ENCODE measurements around the gene LRMDA. TPM values are rescaled to one million over a fixed set of nuclear protein-coding genes. Genes with fewer than 3 reads are reported as not detected.

The LRMDA gene
- total RNA-seq, 4 donors from 2014 or later = 0.88 to 14.1 (median 5.1) TPM; not detected in 1

GRCh38 chr10:76017026-76017732 is 585.8 kb downstream of the LRMDA start:
- Histone ChIP-seq H3K27ac (no peak overlapping the region), H3K9me3 (no peaks in the 10 kb centered on the region), H3K27me3 (no peaks in the 10 kb centered on the region), H3K4me3 (no peak overlapping the region), H3K4me1 (no peaks in the 10 kb centered on the region), H3K36me3 (no peaks in the 10 kb centered on the region)
- WGBS, 2 donors = 83 to 90% methylated on average over 11 to 14 of the region's 14 CpGs
- TF ChIP-seq POLR2A (IDR thresholded peaks at IDR 0.05) (no peak), CTCF (IDR thresholded peaks at IDR 0.05) (no peak)
- intact Hi-C loops (cut with DNase I) = no loop called here
- no peak for DNase-seq

GRCh38 chr10:76017733-76018433 is 586.5 kb downstream of the LRMDA start:
- no peak overlapping the region for H3K27ac ChIP-seq
- no peaks in the 10 kb centered on the region for H3K4me1 ChIP-seq
- TF ChIP-seq CTCF (IDR thresholded peaks at IDR 0.05) = no peak
- no peak for TF ChIP-seq POLR2A (IDR thresholded peaks at IDR 0.05)
- intact Hi-C loops (cut with DNase I) = no loop called here
- 72% methylated on average over 6 of the region's 6 CpGs for WGBS, 2 donors
- DNase-seq = no peak
- H3K9me3 ChIP-seq = no peaks in the 10 kb centered on the region
- no peaks in the 10 kb centered on the region for H3K36me3 ChIP-seq
- H3K4me3 ChIP-seq = no peak overlapping the region
- H3K27me3 ChIP-seq = no peaks in the 10 kb centered on the region

DNA sequence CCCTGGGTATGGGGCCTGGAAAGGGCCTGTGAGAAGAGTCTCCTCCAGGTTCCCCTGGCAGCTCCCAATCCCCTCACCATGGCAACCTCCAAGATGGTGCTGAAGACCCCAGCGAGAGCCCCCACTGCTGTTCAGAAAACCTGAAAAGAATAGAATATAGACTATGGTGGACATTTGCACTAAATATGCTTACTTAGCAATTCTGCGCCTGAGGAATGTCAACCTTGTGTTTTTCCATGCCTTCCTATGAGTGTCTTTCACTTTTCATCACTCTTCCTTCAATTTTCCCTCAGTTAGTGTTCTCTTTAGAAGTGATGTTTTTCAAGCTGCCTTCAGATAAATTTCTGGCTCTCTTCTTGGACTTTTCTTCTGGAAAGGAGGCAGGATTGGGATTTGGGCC is 589.2 kb downstream of the LRMDA start:
- Histone ChIP-seq H3K27me3 (no peaks in the 10 kb centered on the region), H3K4me3 (no peak overlapping the region), H3K27ac (no peak overlapping the region), H3K36me3 (no peaks in the 10 kb centered on the region), H3K4me1 (no peaks in the 10 kb centered on the region), H3K9me3 (no peaks in the 10 kb centered on the region)
- TF ChIP-seq POLR2A (IDR thresholded peaks at IDR 0.05) = no peak
- no peak for TF ChIP-seq CTCF (IDR thresholded peaks at IDR 0.05)
- 85 to 89% methylated on average over 2 of the region's 2 CpGs for WGBS, 2 donors
- intact Hi-C loops (cut with DNase I) = no loop called here
- no peak for DNase-seq

DNA sequence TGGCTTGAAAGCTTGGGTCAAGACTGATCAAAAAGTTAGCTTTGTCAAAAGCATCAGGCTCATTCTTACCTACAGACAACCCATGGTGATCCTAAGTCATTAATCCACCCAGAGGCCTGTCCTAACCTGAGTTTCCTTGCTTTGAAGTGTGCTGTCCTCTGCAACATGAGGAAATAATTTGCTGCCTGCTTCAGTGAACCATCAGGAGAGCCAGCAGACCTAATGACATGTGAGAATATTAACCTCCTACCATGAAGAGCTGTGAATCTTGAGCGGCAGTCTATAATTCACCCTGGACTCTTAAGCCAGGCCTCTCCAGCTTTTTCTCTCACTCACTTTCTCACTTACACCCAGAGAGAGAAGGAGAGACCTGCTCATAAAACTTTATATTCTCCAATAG is 590.0 kb downstream of the LRMDA start:
- TF ChIP-seq POLR2A (IDR thresholded peaks at IDR 0.05) (no peak), CTCF (IDR thresholded peaks at IDR 0.05) (no peak)
- H3K27me3 ChIP-seq = no peaks in the 10 kb centered on the region
- intact Hi-C loops (cut with DNase I) = no loop called here
- H3K36me3 ChIP-seq = no peaks in the 10 kb centered on the region
- no peak overlapping the region for H3K27ac ChIP-seq
- no peak overlapping the region for H3K4me3 ChIP-seq
- 100% methylated on average over 1 of the region's 1 CpG; no CpG with 5 or more reads in 1 of the 2 donors for WGBS, 2 donors
- H3K4me1 ChIP-seq = no peaks in the 10 kb centered on the region
- no peak for DNase-seq
- H3K9me3 ChIP-seq = no peaks in the 10 kb centered on the region

DNA sequence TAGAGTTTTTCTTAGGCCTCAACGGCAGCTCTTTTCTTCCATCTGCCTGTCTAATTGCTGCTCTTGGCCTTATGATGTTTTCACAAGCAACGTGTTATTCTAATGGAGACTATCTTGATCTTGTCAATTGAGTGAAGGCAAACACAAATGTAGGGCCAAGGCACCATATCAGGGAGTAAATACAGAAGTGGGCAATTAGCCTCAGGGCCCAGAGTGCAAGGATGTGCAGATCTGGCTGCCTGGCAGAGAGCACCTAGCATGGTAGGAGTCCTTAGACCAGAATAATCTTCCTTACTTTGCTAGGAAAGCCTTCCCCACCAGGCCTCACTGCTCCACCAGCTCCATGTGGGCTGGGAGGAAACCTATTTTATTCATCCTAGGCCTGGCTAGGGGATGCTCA is 590.9 kb downstream of the LRMDA start:
- Histone ChIP-seq H3K27ac (no peak overlapping the region), H3K9me3 (no peaks in the 10 kb centered on the region), H3K36me3 (no peaks in the 10 kb centered on the region), H3K4me1 (no peaks in the 10 kb centered on the region), H3K27me3 (no peaks in the 10 kb centered on the region), H3K4me3 (no peak overlapping the region)
- no peak for DNase-seq
- WGBS, 2 donors = 81 to 94% methylated on average over 2 of the region's 2 CpGs
- no peak for TF ChIP-seq CTCF (IDR thresholded peaks at IDR 0.05)
- TF ChIP-seq POLR2A (IDR thresholded peaks at IDR 0.05) = no peak
- intact Hi-C loops (cut with DNase I) = no loop called here
